G401.6 (cell line): ENCODE results near the gene CNTN4.
"Not testable (repeated sequence)": the region's sequence is repeated elsewhere in the genome, so short reads cannot be mapped to it uniquely, and the experiment has no call there.

Source experiments
- FAIRE-seq: peaks from 2 replicates; lab custom pipeline; 2012; peaks lifted over from hg19 to GRCh38; lab: Jason Lieb, UNC

Gene CNTN4

DNA sequence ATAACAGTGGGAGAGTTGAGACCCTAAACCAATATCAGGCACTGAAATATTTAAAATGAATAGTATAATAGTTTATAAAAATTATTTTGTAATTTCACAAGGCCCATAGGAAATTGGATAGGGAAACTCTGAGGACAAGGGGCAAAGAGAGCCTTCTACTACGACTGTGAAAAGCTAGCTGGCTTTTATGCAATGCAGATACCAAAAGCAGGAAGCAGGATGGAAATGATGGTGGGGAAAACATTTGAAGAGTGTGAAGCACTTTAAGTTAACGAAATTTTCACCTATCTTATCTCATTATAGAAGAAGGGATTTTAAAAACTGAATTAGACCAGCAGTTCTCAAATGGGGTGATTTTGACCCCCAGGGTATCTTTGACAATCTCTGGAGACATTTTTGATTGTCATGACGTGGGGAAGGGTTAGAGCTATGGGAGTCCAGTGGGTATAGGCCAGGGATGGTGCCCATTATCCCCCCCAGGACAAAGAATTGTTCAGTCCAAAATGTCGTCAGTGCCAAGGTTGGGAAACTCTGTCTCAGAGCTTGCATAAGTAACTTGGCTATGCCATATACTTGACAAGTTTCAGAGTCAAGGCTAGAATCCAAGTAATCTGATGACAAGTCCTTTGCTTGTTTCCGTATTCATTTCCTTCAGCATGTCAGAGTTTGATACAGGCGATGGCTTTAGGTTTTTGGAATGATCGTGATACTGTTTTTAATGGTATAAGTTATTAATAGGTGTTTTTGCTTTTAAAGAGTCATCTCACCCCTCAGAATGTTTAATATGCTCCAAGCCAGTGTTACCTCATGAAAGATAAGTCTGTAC is 885.6 kb downstream of the CNTN4 start:
- no peak for FAIRE-seq

DNA sequence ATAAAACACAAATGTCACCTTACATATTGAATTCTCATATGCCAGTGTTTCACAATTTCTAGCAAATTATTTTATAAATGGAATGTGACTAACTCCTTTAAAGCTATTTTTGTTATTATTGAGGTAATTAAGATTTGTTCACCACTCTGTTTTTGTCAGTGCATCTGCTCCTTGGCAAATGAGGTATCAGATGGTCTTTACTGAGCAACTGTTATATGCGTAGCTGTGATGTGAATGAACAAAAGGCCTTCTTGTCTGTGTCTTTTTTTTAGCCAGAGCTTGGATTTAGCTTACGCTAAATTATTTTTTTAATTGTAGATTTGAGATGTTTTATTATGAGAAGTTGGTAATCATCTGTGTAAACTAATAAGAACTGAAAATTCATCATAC is 886.2 kb downstream of the CNTN4 start:
- no peak for FAIRE-seq

DNA sequence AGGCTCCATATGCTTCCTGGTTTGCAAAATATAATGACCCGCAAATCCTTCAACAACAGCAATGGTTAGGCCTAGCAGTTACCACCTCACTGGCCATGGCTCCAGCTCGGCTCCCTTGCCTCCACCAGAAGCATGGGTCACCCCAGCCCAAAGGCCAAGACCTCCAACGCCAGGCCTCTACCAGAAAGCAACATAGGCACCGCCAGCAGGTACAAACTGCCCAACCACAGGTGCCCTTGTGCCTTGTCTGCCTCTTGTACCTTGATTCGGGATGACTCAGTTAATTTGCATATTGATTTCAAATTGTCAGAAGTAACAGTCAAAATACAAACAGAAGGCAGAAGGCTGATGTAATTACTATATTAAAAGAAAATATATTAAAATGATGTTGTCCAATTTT is 886.8 kb downstream of the CNTN4 start:
- no peak for FAIRE-seq

DNA sequence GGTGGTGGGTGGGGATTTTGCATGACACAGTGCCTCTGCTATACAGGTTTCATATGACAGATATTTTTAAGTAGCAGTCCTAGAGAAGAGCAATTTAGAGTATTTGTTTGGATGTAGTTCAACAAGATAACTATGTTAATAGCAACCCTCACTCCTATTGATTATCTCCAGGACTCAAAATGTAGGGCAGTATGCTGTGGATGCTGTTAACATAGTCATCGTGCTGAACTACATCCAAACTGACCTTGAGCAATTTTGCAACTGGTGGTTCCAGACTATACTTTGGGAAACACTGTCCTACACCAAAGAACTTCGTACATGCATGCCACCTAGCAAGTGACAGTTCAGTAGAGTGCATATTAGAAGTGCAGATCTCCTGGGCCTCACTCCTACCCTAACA is 893.9 kb downstream of the CNTN4 start:
- FAIRE-seq = no peak

DNA sequence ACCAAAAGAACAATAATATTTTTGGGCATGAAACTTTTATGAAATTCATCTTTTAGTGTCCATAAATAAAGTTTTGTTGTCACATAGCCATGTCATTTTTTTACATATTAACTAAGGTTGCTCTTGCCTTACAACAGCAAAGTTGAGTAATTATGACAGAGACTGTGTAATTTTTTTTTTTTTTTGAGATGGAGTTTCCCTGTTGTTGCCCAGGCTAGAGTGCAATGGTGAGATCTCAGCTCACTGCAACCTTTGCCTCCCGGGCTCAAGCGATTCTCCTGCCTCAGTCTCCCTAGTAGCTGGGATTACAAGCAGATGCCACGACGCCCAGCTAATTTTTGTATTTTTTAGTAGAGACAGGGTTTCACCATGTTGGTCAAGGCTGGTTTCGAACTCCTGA is 894.5 kb downstream of the CNTN4 start:
- FAIRE-seq = not testable (repeated sequence)

DNA sequence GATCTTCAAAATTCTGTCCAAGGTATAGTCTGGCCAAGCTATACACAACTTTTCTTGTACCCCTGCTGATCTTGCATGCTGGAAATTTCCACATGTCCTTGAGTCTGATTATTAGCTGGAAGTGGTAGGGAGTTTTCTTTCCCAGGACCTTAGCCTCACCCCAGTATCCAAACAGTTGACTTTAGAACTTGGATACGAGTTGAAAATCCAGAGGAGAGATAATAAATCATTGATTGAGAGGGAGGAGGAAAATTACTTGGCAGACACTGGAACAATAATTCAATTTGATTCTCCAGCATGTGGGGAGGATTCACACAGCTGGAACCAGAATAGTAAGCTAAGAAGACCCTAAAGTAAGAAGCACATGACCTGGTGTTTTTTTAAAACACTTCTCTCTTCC is 895.1 kb downstream of the CNTN4 start:
- FAIRE-seq = no peak

DNA sequence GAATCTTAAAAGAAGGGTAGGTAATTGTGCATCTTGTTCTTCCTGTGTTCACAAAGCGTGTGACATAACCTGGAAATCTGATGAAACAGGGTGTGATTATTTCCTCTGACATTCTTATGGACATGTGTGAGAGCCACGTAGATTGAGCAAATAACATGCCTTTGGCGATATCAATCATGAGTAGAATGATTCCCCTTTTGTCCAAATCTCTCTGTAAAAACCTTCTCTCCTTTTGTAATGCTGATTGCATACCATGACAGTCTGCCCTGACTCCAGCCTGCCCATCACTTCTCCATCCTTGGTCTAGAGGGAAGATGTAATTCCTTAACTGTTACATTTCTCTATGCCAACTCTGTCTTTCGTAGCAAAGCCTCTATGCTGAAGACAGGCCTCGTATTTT is 896.5 kb downstream of the CNTN4 start:
- no peak for FAIRE-seq

DNA sequence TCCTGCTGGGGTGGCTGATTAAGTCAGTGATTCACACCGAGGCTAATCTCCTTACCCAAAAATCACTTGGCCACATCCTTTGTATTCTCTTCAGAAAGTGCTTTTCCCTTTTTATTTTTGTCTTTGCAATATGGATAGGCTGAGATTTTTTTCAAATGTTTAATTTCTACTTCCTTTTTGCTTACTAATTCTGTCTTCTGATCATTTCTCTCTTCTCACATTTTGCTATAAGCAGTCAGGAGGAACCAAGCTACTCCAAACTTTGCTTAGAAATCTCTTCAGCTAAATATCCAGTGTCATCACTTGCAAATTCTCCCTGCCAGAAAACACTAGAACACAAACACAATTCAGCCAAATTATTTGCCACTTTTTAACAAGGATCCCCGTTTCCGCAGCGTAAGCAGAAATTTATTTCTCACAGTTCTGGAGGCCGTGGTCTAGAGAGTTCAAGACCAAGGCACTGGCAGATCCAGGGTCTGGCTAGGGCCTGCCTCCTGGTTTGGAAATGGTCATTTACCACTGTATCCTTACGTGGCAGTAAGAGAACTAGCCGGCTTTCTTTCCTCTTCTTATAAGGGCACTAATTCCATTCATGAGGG is 906.6 kb downstream of the CNTN4 start:
- no peak for FAIRE-seq

DNA sequence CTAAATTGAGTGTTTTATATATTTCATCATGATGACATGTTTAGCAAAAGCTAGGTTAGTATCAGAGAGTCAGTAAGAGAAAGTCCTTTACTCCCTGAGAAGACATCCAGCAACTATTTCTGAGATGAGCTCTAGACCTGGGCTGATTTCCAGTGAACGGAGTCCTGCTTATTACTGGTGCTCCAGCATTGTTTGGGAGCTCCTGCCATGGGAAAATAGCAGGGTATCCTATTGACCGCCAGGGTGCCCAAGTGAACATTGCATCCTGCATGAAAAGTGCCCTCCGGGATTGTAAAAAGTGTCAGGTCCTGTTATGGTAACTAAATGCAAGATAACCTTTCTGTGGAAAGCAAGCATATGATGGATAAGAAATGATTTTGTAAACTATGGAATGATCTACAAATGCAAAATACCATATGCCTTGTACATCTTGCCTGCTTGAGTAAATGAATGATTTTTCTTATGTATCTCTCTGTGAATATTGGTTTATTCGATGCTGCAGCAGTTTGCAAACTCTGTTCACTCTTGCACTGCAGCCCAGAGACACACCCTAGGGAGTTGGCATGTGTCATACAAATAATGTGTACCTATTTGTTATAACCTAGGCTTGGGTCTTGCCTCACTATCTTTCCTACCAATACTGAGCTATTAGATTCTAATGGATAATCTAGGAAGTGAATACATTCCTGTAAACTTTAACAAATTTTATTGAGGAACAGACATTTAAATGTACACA is 914.8 kb downstream of the CNTN4 start:
- FAIRE-seq = no peak

DNA sequence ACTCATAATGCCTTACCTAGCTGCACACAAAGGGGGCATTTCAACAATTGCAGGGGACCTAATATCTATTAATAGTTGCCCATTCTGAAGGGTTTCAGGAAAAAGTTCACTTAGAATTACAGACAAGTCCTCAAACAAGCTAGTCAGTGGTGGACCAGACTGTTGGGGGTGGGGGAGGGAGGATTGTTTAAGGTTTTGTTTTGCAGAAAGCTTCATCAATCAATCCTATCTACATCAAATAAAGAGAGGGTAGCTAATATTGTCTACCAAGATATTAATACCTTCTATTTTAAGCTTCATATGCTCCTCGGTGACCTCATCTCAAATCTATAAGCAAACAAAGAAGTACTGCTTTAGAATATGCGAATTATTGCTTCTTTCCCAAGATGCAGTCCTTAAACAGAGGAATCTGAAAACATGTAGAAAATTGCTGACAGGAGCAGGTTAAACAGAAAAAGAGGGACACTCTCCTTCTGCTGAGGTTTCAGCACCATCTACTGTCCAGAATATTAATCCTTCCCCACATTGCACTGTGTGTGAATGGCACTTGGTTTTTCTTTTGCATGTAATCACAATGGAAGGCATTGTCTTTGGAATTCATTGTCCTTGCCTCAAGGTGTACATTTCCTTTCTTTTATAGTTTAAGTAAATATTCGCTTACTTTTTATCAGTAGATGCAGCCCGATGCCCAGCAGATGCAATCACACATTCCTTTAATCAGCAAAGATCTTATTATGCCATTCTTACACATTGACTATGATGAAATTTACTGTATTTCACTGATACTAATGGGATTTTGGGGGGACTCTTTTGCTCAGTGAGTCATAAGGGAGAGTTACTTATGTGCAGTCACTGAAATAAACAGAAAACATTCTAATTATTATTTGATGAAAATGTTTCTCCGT is 916.8 kb downstream of the CNTN4 start:
- no peak for FAIRE-seq

DNA sequence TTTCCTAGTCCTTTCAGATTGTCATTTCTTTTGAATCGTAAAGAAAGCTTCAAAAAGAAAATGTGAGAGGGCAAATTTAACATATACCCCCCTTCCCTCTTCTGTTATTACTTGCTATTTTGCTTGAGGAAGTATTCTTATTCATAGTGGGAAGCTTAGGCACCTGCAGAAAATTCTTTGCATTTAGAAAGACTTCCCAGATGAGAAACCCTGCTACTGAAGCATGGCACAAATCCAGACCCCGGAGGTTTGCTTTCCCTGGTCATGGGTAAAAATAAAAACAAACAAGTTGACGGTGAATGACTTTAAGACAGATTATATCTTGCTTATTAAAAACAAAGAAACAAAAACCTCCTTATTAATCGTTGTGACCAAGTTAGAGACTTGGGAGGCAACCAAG is 917.6 kb downstream of the CNTN4 start:
- FAIRE-seq = no peak

DNA sequence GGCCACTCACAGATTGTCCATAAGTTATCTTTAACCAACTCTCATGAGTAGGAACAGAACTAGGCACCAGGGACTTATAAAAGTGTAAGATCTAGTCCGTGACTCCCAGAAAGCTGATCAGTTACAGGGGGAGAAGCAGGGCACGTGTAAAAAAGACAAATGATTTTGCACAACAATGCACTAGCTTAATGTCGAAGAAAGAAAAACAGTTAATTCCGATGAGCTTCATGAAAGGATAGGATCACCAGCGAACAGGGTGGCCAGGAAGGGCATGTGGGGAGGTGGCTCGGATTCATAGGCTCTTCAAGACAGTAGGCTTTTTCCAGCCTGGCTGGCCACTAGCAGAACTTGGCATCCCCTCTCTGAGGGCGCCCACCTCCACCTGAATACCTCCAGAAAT is 921.5 kb downstream of the CNTN4 start:
- FAIRE-seq = no peak

DNA sequence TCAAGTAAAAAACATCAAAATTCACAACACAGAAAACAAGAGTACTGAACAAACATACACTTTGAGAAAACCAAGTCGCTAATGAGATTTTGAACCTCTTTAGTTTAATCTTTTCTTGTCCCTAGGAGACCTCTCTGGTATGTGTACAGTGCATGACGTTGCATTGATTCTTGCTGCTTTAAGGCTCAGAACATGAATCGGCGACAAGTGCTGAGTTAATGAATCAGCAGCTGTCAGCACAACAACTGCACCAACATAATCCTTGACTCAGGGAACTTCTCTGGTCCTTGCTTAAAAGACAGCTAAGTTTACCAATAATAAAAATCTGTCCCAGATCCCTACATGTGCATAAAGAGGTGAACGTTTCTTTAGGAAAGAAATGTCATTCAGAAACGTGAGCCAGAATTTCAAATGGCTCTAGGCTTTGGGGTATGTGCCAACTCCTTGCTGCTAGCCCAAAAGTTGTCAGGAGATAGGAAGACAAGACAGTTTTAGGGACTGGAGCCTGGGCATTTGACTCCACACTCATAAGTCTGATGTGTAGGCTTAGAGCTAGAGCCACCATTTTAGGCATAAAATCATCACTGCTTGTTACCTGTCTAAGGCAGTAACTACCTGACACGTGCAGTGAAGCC is 924.6 kb downstream of the CNTN4 start:
- no peak for FAIRE-seq

DNA sequence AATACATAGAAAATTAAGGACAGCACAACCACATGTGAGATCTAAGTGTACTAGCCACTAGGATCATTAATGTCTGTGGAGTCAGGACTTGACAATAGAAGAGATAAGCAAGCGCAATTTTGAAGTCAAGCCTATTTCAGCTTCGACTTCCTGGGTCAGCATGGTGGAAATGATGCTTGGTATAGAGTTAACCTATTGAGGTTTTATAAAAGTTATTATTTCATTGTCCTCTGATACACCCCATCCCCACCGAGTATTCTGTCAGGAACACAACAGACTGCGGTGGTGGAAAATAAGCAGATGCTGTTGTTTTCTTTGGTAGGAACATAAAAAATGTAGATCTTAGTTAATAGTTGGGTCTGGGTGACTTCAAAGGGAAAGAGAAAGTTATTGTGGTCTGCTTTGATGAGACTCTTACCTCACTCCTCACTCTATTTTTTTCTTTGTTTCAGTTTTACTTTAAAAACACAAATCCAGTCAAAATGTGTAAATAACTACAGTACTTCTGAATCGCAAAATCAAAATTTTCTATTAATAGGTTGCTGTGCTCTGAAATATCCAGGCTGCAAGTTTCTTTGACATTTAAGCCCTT is 929.4 kb downstream of the CNTN4 start:
- no peak for FAIRE-seq

DNA sequence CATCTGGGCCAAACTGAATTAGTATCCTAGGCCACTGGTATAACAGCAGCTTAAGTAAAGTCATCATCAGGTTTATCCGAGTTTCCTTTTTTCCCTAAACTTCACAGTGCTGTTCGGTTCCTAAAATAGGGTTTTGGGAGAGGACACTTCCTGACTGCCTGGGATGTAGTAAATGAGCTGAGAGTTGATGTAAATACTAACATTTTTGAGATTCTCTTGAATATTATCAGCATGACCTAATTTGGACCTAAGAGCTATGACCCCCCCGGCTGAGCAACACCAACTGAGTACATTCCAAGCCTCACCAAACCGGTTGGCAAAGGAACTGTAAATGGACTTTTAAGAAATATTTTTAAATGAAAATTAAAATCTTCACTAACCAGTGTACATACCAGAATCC is 932.7 kb downstream of the CNTN4 start:
- FAIRE-seq = no peak

DNA sequence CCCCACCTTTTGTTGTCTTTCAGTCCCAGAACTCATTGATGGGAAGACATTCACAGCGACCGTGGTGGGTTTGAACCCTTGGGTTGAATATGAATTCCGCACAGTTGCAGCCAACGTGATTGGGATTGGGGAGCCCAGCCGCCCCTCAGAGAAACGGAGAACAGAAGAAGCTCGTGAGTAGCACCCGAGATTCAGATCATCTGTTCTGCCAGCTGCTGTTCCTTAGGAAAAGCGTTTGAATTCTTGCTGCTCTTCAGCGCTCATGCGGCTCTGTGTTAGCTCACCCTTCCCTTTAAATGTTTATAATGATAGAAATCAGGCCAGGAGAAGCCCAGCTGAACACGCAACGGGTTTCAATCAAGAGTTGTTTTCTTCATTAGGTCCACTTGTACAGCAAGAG is 938.5 kb downstream of the CNTN4 start:
- FAIRE-seq = no peak

DNA sequence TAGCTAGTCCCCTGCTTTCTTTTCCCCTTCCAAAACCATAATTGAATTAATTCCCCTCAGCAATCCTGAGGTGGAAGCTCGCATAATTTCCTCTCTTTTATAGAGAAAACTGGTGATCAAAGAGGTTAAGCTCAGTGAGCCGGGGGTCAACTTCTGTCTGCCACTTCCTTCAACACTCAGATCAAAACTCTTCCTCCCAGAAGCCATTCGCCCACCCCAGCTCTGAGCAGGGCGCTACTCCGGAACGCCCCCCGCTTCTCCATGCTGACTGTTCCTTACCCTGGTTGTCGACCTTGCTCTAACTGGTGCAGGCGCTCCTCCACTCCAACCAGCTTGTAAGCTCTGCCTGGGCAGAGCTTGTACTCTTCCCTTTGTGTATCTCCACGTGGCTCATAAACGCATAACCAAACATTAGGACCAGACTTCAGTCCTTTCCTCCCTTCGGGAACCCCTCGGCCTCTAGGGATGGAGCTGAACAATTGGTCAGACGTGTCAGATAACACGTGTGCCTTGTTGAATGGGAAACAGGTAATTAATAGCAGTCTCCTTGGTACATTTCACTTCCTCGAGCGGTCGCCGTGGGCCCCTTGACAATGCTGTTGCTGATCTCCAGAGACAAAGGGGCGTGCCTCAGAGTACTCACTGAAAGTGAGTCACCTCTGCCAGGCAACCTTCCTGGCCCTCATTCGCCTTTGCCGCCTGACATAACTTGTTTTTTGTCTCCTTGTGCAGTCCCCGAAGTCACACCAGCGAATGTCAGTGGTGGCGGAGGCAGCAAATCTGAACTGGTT is 939.7 kb downstream of the CNTN4 start:
- no peak for FAIRE-seq

DNA sequence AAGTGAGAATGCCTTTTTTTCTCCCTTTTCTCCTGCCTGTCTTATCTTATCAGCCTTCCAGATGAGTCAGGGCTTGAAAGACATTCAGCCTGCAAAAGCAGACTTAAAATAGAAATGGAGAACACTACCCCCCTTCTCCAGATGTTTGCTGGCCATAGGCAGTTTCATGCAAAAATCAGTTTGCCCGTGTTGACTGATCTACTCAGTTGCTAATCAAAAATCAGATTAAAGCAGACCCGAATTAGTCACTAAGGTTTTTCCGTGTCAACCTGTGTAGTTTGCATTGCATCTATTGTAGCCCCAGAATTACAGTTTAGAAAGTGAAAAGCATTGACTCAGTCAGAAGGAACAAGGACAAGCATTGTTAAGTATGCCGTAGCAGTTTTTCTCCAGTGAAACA is 955.3 kb downstream of the CNTN4 start:
- FAIRE-seq = no peak

DNA sequence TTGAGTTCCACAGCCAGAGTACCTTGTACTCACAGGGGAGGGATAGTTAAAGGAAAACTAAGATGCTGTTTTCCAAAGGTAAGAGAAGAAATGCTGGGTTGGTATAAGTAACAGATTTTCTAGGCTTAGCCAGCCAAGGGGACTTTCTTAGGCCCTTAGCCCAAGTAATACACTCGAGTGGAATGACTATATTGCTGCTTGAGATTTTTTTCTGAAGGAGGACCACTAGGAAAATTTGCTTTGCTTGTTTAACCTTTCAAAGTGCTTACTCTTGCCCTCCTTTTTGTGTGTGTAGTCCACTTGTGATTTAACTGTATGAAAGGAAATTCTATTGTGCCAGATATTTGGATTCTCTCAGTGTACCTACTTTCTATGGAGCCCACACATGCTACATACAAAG is 961.0 kb downstream of the CNTN4 start:
- no peak for FAIRE-seq

DNA sequence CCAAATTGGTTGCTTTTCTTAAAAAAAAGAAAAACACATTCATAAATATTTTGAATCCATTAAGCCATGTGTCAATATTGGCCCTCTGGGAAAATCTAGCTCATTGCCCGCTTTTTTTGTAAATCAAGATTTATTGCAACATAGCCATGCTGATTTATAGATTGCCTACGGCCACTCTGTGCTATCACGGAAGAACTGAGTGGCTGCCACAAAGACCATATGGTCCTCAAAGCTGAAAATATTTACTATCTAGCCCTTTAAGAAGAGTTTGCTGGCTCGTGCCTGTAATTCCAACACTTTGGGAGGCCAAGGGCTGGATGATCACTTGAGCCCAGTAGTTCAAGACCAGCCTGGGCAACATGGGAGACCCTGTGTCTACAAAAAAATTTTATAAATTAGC is 965.6 kb downstream of the CNTN4 start:
- no peak for FAIRE-seq

DNA sequence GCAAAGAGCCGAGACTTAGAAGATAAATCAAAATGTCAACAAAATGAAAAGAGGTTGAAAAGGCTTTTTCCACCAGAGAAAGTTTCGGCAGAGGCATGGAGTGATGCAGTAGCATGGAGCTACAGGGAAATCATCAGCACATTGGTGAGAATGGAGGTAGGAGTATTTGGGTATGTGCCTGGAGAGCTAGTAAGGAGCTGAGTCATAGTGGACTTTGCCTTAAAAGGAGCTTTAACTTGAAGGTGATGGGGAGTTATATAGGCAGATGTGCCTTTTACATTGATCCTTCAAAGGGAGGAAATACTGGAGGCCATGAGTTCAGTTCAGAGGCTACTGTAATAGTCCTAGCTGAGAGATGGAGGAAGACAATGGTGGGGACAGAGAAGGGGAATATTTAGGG is 967.2 kb downstream of the CNTN4 start:
- FAIRE-seq = no peak
